CD4-positive, alpha-beta T cell treated with Interleukin-17A for 1 hour (primary cell): ENCODE results near the gene OR6B2.
"Not testable (repeated sequence)": the region's sequence is repeated elsewhere in the genome, so short reads cannot be mapped to it uniquely, and the experiment has no call there.

Experiments used
- DNase-seq: peaks from one replicate; pipeline ENCODE4 v3.0.0-alpha.2; 2020

Gene OR6B2

DNA sequence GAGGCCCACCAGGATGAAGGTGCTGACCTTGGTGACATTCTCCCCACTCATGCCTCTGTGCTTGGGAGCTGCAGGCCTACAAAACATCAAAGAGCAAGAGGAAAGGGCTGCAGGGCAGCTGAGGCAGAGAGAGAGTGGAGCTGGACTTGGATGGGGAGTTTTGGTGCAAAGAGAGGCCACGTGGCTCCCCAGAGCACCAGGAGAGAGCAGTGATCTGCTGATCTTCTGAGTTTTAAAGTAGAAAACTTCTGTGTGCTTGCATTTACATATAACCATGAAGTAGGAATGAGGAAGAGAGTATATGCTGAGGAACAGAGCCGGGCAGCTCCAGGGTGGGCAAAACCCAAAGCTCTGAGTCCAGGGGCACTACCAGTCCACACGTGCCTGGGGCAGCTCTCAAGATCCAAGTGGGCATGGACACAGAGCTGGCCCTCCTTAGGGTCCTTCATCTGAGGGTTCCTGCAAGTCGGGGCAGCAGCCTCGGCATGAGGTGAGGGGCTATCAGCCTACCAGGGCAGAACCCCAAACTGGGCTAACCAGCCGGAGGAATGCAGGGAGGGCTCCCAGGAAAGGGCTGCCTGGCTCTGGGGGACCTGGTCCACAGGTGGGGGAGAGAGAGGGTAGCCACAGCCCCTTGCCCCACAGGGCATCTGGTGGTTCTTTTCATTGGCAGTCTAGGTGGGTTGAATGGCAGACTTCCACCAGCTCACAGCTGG, at the start of gene OR6B2:
OR6B2 (minus strand) TSS at position 51 of the 716 bp plus-strand sequence; CDS start at position 51, 0 bp downstream.
- no peak for DNase-seq

DNA sequence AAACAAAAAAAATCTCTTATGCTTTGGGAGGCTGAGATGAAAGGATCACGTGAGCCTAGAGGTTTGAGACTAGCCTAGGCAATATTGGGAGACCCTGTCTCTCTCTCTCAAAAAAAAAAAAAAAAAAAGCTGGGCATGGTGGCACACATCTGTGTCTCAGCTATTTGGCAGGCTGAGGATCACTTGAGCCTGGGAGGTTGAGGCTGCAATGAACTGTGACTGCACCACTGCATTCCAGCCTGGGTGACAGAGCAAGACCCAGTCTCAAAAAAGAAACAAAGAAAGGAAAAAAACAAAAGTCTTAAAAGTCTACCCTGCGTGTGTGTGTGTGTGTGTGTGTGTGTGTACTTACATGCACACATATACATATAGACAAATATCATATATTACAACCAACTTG, 48.4 kb upstream of the OR6B2 start:
- DNase-seq: no peak

DNA sequence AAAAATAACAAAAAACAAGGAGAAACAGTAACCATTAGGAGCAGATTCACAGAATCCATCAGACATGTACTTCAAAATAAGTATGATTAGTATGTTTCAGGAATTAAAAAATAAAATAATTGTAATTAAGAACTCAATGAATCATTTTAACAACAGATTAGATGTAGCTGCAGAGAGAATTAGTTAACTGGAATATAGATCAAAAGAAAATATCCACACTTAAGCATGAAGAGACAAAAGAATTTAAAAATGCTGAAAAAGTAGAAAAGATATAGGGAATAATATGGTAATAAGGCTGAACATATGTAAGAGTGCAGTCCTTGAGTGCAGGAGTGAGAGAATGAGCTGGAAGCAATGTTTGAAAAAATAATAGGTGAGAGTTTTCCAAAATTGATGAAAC, 47.2 kb upstream of the OR6B2 start:
- DNase-seq: no peak

DNA sequence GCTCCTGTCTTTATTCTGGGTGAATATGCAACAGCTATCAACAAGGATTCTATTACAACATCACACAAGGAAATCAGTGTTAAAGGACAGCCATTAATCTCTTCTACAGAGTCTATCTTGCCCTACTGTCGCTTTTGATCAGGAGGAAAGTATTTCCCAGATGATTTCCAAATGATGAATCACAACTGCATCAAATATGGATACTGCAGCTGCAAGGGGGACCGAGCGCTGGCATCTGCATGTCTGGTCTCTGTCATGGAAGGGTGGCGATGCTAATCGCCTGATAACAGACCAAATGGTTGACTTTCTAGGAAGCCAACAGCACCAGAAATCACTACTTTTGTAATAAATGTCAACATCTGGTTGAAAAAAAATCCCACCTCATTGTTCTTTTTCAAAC, 44.3 kb upstream of the OR6B2 start:
- DNase-seq: no peak

DNA sequence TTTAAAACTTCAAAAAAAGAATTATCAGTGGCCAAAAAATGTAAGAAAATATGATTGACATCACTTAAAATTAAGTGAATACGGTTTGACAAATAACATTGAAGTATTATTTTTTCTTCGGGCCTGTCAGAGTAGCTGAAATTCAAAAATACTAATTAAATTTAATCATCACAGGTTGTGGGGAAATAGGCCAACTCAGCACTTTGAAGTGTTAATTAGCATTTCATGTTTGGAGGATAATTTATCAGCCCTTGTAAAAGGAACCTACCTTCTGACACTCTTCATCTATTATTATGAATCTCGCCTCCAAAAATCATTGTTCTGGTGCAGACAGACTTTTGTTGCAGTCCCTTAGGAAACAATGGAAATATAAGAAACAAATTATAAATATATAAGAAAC, 40.7 kb upstream of the OR6B2 start:
- DNase-seq: no peak

DNA sequence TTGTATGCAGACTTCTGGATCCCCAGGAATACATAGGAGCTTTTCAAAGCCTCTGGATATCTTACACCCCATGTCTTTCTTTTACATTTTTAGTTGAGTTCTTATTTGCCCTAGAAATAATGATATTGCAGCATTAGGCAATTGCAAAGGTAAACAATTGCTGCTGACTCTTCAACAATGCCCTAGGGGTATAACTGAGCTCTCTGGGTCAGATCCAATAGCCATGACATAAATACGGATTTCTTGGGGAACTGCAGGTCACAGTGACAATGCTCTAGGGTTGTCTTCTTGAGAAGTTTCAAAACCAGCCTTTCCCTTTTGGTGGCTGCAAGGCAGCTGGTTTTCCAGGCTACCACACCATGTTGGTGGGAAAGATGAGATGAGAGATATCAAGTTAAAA, 39.6 kb upstream of the OR6B2 start:
- no peak for DNase-seq

DNA sequence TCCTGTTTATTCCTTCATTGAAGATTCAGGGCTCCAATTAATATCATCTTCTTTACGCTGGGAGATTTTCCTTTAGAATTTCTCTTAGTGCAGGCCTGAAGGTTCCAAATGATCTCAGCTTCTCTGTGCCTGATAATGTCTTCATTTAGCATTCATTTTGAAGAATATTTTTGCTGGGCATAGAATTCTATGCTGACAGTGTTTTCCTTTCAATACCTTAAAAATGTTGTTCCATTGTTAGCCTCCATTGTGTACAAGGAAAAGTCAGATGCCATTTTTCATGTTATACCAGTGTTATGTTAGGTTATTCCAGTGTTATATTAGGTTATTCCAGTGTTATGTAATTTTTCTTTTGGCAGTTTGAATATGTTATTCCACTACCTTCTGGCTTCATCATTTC, 38.0 kb upstream of the OR6B2 start:
- DNase-seq: no peak

DNA sequence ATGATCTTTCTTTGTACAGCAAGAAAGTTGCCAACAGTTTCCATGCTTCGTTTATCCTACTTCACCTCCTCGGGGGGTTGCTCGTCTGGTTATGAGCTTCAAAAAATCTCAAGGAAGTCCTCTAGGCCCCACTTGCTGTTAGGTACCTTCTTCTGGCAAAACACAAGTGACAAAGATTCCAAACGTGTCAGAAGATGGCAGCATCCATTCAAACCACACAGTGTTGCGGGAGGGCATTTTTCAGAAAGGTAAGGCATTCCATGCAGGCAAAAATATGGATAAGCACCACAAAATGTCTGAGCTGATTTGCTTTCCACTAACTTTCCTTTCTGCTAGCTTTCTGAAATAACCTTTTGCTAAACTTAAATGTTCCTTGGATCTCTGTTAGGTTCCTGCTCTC, 36.3 kb upstream of the OR6B2 start:
- no peak for DNase-seq

DNA sequence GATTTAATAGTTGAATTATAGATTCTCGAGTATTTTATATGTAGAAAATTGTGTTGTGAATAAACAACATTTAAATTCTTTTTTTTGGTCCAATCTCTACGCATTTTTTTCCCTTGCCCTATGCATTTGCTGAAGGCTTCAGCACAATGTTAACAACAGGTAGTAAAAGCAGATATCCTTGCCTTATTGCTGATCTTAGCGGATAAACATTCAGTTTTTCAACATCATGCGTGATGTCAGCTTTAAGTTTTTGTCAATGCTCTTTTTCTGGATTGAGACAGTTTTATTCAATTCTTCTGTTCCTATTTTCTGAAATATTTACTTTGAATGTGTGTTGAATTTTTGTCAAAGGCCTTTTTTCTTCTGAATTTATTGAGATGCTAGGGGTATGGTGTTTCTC, 34.7 kb upstream of the OR6B2 start:
- no peak for DNase-seq

DNA sequence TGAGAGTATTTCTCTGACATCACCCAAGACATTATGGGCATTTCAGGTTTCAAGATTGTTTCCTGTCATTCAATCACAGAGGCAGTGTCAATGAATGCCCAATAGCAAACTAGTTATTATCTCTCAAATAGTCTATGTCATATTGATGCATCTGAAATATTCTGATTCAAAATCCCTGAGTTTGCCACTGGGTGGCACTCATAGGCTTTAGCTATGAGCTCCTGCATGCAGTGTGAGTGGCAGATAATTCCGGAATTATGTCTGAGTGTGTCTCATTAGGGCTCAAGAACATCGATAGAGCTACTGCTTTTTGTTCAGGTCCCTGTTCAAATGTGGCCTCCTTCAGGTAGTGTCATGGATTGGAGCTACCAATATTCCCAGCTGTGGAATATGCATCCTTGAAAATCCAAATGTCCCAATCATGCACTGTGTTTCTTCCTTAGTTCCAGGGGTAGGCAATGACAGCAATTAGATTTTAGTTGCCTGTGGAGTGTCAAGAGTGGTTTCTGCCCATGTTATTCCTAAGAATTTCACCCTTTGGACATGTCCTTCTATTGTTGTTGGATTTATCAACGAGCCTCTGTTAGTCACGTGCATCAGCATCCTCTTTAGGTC, 30.9 kb upstream of the OR6B2 start:
- peak; percentile 62 for DNase-seq

DNA sequence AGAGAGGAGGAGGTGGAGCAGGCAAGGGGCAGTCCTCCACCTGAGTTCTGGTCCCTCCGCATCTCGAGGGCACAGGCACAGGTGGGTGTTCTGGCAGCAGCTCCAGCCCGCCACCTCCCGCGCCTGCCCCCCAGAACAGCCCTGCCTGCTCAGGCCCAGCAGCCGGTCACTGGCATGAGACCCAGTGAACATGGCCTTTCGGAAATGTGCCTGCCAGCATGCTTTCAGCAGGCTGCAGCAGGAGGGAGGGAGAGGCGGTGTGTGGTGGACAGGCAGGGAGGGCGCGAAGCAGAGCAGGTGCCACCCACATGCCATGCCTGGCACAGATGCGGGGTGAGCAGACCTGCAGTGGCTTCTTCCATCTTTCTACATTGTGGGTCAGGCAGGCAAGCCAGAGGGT, 26.4 kb upstream of the OR6B2 start:
- no peak for DNase-seq

DNA sequence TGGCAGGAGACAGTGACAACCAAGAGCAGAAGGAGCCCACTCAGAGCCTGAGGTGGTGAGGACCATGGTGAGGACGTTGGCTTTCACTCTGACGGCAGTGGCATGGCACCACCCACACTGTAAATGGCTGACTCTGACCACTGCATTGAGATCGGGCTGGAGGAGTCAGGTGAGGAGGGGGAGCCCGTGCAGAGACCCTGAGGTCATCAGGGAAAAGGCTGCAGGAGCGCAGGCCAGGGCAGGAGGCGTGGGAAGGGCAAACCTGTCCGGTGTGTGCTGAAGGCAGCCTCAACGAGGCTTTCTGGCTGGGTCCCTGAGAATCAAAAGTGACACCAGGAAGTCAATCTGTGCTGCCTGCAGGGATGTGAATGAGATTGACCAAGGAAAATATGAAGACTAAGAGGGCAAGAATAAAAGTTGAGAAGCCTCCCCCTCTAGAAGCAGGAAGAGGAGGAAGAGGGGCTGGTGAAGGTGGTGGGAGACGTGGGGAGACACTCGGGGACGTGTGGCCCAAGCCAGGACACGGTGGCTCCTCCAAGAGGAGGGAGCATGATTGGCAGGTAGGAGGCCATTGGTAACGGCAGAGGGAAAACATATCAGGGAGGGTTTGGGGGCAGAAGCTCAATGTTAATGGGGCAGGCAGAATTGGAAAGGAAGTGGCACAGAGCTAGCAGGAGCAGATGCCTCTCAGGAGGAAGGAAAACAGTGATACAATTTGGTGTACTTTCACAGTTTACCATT, 25.1 kb upstream of the OR6B2 start:
- no peak for DNase-seq

DNA sequence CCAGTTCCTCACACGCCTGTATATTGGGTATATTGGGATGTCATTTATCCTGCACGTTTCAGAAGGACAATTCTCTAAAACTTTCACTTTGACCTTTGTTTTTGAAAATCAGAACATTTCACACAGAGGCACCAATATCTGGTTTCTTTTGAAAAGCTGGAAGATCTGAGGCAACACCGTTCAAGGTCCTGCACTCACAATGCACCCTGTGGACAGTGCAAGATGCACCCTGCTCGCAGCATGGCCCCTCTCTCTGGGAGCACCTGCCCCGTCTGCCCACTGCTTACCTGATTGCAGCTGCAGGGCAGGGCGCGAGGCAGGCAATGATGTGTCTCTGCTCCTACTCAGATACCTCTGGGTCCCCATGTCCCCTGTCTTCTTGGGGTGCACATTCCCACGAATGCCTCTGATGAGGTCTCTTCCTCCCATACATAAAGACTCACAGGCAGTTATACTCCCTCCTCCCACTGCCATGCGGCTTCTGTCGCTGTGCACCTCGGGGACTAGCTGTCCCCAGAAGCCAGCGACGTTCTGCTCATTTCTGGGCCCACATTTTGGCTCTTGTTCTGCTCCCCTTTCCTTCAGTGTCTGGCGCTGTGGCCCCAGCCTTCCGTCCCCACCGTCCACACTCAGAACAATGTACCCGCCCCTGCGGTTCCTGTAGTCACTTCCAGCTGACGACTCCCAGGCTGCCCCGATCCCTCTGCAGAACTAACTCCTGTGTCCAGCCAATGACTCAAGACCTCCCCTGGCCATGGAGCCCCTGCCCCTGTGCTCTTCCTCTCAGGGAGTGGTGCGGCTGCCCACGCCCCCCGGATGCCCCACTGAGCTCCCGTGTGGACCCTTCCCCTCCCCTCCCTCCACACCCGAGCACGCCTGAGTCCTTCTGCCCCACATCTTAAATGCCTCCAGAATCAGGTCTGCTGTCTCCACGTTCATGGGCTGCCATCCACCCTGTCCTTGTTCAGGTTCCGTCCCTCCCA, 23.2 kb upstream of the OR6B2 start, which contains the start of gene OR6B3:
OR6B3 (minus strand) TSS at position 349 of the 983 bp plus-strand sequence.
- DNase-seq: no peak

DNA sequence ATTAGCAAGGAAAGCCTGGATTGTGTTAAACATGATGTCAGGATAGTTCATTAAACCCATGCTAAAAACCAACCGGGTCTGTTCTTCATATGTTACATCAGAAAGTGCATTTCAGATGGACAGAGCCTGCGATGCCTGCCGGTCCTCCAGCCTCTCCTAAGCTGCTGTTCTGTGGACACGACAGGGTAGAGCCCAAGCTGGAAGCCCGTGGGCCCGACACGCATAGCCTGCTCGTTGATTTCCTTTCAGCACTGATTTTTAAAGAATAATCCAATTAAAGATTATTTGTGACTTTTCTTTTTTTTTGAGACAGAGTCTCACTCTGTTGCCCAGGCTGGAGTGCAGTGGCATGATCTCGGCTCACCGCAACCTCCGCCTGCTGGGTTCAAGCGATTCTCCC, 22.3 kb upstream of the OR6B2 start:
- DNase-seq: no peak

DNA sequence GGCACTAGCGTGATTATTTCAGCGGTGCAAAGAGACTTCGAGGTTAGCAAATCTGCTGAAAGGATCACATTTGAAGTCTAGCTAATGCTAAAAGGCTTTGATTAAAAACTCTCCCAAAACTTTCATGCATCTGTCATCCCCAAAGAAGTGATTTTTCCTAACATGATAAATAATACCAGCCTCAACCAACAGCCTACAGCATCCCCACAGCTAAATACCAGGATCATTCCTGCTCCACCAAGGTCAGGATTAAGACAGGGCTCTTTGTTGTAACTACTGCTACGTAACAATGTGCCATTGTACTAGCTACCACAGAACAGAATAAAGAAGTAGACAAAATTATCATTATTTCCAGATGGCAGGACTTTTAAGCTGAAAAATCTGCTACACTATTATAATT, 21.5 kb upstream of the OR6B2 start:
- DNase-seq: no peak

DNA sequence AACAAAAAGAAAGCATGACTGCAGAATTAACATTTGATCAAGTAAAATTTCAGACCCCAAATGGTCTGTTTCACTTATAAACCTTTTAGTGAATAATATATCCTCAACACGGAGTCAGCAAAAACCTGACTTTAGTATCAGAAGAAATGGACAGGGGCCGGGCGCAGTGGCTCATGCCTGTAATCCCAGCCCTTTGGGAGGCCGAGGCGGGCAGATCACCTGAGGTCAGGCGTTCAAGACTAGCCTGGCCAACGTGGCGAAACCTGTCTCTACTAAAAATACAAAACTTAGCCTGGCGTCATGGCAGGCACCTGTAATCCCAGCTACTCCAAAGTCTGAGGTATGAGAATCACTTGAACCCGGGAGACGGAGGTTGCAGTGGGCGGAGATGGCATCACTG, 20.0 kb upstream of the OR6B2 start:
- DNase-seq: no peak

DNA sequence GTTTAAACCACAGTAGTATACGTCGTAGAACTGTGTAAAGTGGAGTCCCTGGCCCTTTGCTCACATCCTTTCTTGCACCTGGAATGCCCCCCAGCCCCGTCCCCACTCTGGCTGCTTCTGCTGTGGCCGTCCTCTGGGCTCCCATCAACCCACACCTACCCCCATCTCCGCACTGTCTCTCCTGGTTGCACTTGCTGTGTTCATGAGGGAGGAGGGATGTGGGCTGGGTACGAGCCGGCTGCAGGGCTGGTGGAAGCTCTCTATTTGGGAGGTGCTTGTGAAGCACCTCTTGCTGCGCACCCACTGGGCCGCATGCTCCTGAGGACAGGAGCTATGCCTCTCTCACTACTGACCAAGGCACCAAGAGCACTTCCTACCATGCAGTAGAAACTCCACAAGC, 18.0 kb upstream of the OR6B2 start:
- no peak for DNase-seq

DNA sequence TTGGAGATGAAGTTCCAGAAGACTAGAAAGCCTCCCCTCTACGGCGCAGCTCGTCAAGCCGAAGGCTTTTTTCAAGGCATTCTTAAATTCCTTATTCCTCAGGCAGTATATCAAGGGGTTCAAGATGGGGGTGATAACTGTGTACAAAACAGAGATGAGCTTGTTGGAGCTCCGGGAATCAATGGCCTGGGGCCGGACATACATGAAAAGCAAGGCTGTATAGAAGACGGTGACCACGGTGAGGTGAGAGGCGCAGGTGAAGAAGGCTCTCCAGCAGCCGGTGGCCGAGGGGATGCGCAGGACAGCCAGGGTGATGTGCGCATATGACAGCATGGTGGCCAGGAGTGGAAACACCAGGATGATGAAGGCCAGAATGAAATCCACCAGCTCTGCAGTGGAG, 14.9 kb upstream of the OR6B2 start:
- DNase-seq: no peak

DNA sequence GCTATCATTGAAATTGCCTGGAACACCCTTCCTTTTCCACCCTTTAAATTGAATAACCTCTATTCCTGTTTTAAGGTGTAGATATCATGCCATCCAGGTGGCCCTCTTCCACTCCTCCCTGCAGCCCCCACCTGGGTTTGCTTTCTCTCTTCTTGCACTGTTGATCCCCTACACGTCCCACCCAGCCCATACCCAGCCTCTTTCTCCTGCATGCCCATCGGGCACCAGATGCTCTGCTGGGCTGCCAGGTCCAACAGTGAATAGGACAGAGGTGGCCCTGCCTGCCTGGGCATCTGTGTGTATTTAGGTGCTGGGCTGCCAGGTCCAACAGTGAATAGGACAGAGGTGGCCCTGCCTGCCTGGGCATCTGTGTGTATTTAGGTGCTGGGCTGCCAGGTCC, 13.9 kb upstream of the OR6B2 start:
- DNase-seq: not testable (repeated sequence)

DNA sequence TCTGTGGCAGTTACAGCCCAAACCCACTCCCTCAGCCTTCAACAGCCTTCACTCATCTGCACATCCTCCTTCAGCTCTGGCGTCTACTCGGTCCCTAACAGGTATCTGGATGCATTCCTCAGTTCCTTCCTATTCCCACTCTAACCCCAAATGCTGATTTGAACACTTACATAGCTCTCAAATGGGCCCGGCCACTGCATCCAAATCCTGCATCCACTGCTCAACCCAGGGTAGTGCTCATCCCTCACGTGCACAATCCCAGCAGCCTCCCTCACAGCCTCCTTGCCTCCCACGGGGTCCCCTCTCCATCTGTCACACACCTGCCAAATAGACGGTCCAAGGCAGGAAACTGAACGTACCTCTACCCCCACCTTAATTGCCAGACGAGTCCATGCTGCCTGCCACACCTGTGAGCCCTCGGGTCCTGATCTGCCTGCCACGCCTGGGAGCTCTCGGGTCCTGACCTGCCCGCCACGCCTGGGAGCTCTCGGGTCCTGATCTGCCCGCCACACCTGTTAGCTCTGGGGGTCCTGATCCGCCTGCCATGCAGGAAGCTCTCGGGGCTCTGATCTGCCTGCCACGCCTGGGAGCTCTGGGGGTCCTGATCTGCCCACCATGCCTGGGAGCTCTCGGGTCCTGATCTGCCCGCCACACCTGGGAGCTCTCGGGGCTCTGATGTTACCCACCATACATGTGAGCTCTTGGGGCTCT, 13.2 kb upstream of the OR6B2 start:
- no peak for DNase-seq

DNA sequence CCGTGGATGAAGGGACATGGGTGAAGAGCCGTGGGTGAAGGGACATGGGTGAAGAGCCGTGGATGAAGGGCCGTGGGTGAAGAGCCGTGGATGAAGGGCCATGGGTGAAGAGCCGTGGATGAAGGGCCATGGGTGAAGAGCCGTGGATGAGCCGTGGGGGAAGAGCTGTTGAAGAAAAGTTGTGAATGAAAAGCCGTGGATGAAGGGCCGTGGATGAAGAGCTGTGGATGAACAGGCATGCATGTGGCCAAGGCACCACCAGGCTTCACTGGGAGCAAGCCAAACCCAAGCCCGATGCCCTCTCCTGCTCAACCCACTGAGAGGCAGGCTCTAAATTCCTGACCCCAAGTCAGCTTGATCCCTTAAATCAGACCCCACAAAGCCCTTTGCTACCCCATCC, 12.5 kb upstream of the OR6B2 start:
- DNase-seq: no peak

DNA sequence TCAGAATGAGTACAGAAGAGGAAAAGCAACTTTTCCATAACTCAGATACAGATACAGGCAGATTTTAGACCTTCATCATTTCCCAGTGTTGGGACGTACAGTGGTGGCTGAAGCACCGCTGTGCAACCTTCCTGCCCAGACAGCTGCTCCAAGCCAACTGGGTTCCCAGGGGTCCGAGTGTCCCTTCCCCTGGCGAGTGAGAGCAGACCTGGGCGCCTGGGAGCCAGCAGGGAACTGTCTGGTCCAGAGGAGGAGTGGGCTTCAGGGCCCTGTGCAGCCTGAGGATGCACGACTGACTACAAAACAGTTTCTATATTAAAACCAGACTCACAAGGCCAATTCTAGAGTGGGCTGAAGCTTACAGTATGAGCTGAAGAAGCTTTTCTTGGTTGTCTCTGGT, 11.1 kb upstream of the OR6B2 start:
- no peak for DNase-seq
